ENCODE measurements around the gene BMAL1. TPM values are rescaled to one million over a fixed set of nuclear protein-coding genes. Genes with fewer than 3 reads are reported as not detected.

The BMAL1 gene
- total and polyA plus RNA-seq, 10 donors: 6.5 to 58.4 (median 36.4) TPM

DNA sequence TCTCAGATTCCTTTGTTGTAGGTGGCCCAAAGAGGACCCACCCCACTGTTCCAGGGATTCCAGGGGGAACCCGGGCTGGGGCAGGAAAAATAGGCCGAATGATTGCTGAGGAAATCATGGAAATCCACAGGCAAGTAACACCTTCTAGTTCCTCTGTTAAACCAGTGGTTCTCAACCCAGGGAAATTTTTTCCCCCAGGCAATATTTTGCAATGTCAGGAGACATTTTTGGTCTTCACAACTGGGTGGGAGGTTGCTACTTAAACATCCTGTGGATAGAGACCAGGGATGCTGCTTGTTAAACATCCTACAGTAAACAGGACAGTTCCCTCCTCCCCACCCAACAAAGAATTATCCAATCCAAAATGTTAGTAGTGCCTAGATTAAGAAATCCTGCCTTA, 100.7 kb downstream of the BMAL1 start:
- H3K4me1 ChIP-seq: peaks cover 0 to 11% (median 0%) of the 10 kb centered on the region in 6 donors
- intact Hi-C loops (cut with DNase I; ENCODE audit: low total_unique reads): no loop called here
- WGBS, 5 donors: 87 to 96% (median 94%) methylated on average over 2 of the region's 2 CpGs
- H3K36me3 ChIP-seq: peaks cover 0 to 100% (median 91%) of the 10 kb centered on the region in 6 donors
- H3K27me3 ChIP-seq (replicated peaks in 1 of 7): no peaks in the 10 kb centered on the region
- no peak overlapping the region for H3K4me3 ChIP-seq
- no peaks in the 10 kb centered on the region for H3K9me3 ChIP-seq
- TF ChIP-seq POLR2AphosphoS5 (IDR thresholded peaks at IDR 0.05) (no peak), POLR2A (IDR thresholded peaks at IDR 0.05) (no peak)
- TF ChIP-seq, protein P1, sequence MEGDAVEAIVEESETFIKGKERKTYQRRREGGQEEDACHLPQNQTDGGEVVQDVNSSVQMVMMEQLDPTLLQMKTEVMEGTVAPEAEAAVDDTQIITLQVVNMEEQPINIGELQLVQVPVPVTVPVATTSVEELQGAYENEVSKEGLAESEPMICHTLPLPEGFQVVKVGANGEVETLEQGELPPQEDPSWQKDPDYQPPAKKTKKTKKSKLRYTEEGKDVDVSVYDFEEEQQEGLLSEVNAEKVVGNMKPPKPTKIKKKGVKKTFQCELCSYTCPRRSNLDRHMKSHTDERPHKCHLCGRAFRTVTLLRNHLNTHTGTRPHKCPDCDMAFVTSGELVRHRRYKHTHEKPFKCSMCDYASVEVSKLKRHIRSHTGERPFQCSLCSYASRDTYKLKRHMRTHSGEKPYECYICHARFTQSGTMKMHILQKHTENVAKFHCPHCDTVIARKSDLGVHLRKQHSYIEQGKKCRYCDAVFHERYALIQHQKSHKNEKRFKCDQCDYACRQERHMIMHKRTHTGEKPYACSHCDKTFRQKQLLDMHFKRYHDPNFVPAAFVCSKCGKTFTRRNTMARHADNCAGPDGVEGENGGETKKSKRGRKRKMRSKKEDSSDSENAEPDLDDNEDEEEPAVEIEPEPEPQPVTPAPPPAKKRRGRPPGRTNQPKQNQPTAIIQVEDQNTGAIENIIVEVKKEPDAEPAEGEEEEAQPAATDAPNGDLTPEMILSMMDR (IDR thresholded peaks at IDR 0.05 in 8 of 11, conservative IDR thresholded peaks at IDR 0.05 in 3 of 11): no peak
- DNase-seq: no peak
- H3K27ac ChIP-seq: no peak overlapping the region

DNA sequence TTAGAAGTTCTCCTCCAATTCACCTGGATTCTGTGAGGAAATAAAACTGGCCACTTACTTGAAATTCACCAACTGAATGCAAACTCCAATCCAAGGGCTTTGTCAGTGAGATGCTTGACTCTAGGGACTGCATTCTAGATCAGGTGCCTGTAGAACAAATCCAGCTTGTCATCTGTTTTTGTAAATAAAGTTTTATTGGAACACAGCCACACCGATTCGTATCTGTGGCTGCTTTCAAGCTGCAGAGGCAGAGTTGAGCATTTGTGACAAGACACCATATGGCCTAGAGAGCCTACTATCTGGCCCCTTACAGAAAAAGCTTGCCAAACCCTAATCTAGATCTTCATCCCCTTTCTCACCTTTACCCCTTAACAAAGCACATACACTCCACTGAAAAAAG, 103.1 kb downstream of the BMAL1 start:
- intact Hi-C loops (cut with DNase I; ENCODE audit: low total_unique reads): no loop called here
- Histone ChIP-seq H3K27me3 (replicated peaks in 1 of 7) (no peaks in the 10 kb centered on the region), H3K36me3 (peaks cover 3 to 100% (median 75%) of the 10 kb centered on the region in 6 donors), H3K27ac (no peak overlapping the region), H3K4me3 (no peak overlapping the region), H3K9me3 (no peaks in the 10 kb centered on the region), H3K4me1 (peaks cover 0 to 7% (median 0%) of the 10 kb centered on the region in 6 donors)
- DNase-seq: no peak
- TF ChIP-seq POLR2A (IDR thresholded peaks at IDR 0.05): no peak
- no peak for TF ChIP-seq POLR2AphosphoS5 (IDR thresholded peaks at IDR 0.05)
- TF ChIP-seq, protein P1 (IDR thresholded peaks at IDR 0.05 in 8 of 11, conservative IDR thresholded peaks at IDR 0.05 in 3 of 11): no peak
- WGBS, 5 donors: 96 to 100% (median 98%) methylated on average over 2 of the region's 2 CpGs

DNA sequence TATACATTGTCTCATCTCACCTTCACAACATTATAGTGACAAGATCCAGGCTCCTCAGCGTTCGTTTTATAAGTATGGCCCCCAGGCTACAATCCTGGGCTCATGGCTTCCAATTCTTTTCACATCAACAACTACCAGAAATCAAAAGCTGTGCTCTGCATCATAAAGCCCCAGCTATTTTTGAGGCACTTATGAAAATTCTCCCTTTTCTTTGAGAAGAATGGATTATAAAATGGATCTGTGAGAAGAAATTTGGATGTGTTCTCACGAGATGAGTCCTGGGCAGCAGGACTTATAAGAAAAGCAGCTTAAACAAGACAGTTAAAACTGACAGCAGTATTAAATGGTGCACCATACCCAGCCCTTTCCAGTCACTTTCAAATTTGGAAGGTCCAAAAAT, 105.2 kb downstream of the BMAL1 start:
- Histone ChIP-seq H3K36me3 (peaks cover 3 to 100% (median 75%) of the 10 kb centered on the region in 6 donors), H3K4me1 (no peaks in the 10 kb centered on the region), H3K27me3 (replicated peaks in 1 of 7) (no peaks in the 10 kb centered on the region), H3K4me3 (no peak overlapping the region), H3K27ac (no peak overlapping the region), H3K9me3 (no peaks in the 10 kb centered on the region)
- intact Hi-C loops (cut with DNase I; ENCODE audit: low total_unique reads): no loop called here
- WGBS, 5 donors: 93 to 99% (median 96%) methylated on average over 3 of the region's 3 CpGs
- no peak for DNase-seq
- TF ChIP-seq POLR2A (IDR thresholded peaks at IDR 0.05) (no peak), POLR2AphosphoS5 (IDR thresholded peaks at IDR 0.05) (no peak)
- TF ChIP-seq, protein P1 (IDR thresholded peaks at IDR 0.05 in 8 of 11, conservative IDR thresholded peaks at IDR 0.05 in 3 of 11): no peak

DNA sequence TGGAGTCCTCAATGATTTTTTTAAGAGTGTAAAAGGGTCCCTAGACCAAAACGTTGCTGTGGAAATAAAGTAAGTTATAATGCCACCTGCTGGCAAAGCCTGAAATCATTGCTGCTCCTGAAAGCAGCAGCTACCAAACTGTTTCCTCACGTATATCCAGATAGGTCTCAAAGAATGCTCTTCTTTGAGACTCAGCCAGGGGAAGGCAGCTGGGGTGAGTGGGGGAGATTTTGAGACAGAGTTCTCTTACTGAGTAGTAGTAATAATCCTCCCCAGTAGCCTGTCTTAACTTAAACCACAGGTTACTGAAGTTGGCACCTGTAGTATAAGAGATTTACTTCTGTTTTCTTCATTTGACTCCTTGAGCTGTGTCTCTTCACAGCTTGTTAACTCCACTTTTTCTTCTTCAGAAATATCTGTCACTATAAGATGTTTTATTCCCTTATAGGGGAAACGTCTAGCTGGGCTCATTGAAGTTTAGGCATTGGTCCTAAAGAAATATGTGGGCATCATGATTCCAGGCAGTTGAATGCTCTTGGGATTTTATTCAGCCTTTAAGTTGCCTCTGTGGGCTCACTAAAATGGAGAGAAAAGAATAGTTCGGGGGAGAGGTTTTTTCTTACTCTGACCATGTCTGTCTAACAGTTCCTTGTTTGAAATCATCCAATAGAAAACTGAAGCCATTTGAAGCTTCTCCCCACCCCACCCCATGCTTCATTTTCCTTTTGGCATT, 107.5 kb downstream of the BMAL1 start:
- no peak for DNase-seq
- H3K4me1 ChIP-seq: no peaks in the 10 kb centered on the region
- TF ChIP-seq POLR2A (IDR thresholded peaks at IDR 0.05): no peak
- TF ChIP-seq, protein P1 (IDR thresholded peaks at IDR 0.05 in 8 of 11, conservative IDR thresholded peaks at IDR 0.05 in 3 of 11): peak in 9 of 11 experiments; percentile 13 to 61 (median 45)
- intact Hi-C loops (cut with DNase I; ENCODE audit: low total_unique reads): no loop called here
- WGBS, 5 donors: 30 to 56% (median 39%) methylated on average over 4 of the region's 4 CpGs
- H3K27ac ChIP-seq: no peak overlapping the region
- peaks cover 3 to 100% (median 71%) of the 10 kb centered on the region in 6 donors for H3K36me3 ChIP-seq
- no peaks in the 10 kb centered on the region for H3K27me3 ChIP-seq (replicated peaks in 1 of 7)
- H3K4me3 ChIP-seq: no peak overlapping the region
- H3K9me3 ChIP-seq: no peaks in the 10 kb centered on the region
